BE2C (cell line): ENCODE measurements around the gene TUBB4B.

Experiments used
- DNase-seq: peaks from one replicate; pipeline ENCODE4 v3.0.0-alpha.2; 2020
- H3K27me3 ChIP-seq: fragments of 250-450 bp; sonication (Bioruptor Pico); 2 replicates; pipeline ENCODE4 v1.5.1; 2020; ENCODE audit warnings: mild to moderate bottlenecking
- H3K36me3 ChIP-seq: fragments of 250-450 bp; sonication (Bioruptor Pico); 2 replicates; pipeline ENCODE4 v1.5.1; 2020; ENCODE audit warnings: mild to moderate bottlenecking
- H3K4me1 ChIP-seq: fragments of 250-450 bp; sonication (Bioruptor Pico); 2 replicates; pipeline ENCODE4 v1.5.1; 2020
- H3K4me3 ChIP-seq: 2 replicates; pipeline ENCODE4 v1.5.1; 2011; ENCODE audit warnings: low read depth, low read length
- H3K9me3 ChIP-seq: fragments of 250-450 bp; sonication (Bioruptor Pico); 2 replicates; pipeline ENCODE4 v1.5.1; 2020
- TF ChIP-seq, protein P1 (sequence below): IDR thresholded peaks from 2 replicates; pipeline ENCODE4 v1.5.1; 2012; ENCODE audit warnings: mild to moderate bottlenecking, low read depth, low read length

The TUBB4B gene

DNA sequence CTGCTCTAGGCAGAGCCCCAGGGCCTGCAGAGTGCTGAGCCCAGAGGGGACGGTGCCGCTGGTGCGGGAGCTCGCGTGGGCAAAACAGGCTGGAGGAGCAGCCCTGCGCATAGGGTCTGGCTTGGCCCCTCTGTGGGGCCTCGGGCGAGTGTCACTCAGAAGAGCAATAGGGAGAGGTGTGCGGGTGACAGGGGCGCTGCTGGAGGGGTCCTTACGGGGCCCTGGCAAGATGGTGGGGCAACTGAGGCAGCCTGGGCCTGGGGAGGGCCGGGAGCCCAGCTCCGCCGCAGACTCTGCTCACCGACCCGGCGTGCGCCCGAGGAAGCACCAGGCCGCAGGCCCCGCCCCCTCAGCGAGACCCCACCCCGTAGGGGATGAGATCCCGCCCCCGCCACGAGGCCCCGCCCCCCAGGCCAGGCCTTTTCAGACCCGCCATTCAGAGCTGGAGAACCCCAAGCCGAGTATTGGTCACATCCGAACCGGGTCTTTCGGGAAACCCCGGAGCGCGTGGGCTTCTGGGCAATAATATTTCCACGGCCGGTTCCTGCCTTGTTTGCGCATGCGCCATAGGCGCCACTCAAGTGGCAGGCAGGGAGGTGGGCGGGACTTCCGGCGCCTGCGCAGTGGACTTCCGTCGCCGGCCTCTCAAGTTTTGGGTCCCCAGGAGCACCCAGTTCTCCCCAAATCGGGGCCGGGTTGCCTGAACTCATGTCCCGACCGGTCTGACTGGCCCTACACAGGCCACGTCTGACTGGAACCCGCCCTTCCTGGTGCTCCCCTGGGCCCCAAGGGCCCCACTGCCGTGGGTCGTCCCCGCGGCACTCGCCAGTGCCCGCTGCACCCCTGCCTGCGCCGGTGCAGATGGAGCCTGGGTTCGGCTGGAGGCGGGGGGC, 17.8 kb upstream of the TUBB4B start:
- no peaks in the 10 kb centered on the region for H3K27me3 ChIP-seq
- no peaks in the 10 kb centered on the region for H3K36me3 ChIP-seq
- peak; percentile 98 for DNase-seq
- TF ChIP-seq, protein P1, sequence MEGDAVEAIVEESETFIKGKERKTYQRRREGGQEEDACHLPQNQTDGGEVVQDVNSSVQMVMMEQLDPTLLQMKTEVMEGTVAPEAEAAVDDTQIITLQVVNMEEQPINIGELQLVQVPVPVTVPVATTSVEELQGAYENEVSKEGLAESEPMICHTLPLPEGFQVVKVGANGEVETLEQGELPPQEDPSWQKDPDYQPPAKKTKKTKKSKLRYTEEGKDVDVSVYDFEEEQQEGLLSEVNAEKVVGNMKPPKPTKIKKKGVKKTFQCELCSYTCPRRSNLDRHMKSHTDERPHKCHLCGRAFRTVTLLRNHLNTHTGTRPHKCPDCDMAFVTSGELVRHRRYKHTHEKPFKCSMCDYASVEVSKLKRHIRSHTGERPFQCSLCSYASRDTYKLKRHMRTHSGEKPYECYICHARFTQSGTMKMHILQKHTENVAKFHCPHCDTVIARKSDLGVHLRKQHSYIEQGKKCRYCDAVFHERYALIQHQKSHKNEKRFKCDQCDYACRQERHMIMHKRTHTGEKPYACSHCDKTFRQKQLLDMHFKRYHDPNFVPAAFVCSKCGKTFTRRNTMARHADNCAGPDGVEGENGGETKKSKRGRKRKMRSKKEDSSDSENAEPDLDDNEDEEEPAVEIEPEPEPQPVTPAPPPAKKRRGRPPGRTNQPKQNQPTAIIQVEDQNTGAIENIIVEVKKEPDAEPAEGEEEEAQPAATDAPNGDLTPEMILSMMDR, result no peak
- H3K9me3 ChIP-seq, result no peaks in the 10 kb centered on the region
- peak overlapping the region; percentile 90 for H3K4me3 ChIP-seq
- peaks cover 7% of the 10 kb centered on the region for H3K4me1 ChIP-seq

DNA sequence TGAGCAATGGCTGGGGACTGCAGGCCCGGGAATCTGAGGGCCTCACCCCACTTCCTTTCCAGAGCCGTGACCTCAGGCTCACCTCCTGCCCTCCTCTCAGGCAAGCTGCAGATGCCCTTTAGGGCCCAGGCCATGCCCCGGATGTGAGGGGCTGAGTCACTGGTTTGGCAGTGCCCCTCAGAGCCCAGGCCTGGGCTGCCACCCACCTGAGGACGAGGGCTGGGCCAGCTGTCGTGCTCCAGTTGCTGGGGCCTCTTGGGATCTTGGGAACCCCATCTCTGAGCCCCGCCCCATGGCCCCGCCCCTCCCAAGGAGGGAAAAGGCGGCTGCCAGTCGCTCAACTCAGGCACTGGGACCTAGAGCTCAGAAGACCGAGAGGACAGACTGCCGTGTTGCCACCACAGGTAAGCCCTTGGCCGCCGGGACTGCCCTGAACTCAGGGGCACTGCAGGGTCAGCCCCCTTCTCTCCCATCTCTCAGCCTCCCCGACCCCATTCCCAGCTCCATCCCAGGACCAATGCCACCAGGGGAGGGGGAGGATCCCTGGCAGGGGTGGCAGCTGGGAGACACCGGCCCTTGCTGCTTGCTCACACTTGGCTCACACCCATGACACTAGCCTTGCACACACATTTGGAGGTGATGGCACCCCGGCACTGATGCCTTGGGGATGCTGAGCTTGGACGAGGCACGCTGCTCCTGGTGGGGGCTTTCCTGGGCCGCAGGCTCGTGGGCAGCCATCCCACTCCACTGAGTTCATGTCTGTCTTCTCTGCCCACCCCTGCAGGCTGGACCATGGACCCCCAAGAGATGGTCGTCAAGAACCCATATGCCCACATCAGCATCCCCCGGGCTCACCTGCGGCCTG, 16.0 kb upstream of the TUBB4B start, which contains the start of gene CYSRT1:
Gene CYSRT1, plus strand, starts transcription at position 345 of the 865 bp plus-strand sequence. Its CDS starts 448 bp downstream, at position 793.
- H3K27me3 ChIP-seq, result no peaks in the 10 kb centered on the region
- peak within 1 kb of the TSS; percentile 90 for H3K4me3 ChIP-seq
- H3K36me3 ChIP-seq, result no peaks in the 10 kb centered on the region
- no peaks in the 10 kb centered on the region for H3K9me3 ChIP-seq
- no peak for DNase-seq
- TF ChIP-seq, protein P1, result no peak
- peaks cover 10% of the 10 kb centered on the region for H3K4me1 ChIP-seq

DNA sequence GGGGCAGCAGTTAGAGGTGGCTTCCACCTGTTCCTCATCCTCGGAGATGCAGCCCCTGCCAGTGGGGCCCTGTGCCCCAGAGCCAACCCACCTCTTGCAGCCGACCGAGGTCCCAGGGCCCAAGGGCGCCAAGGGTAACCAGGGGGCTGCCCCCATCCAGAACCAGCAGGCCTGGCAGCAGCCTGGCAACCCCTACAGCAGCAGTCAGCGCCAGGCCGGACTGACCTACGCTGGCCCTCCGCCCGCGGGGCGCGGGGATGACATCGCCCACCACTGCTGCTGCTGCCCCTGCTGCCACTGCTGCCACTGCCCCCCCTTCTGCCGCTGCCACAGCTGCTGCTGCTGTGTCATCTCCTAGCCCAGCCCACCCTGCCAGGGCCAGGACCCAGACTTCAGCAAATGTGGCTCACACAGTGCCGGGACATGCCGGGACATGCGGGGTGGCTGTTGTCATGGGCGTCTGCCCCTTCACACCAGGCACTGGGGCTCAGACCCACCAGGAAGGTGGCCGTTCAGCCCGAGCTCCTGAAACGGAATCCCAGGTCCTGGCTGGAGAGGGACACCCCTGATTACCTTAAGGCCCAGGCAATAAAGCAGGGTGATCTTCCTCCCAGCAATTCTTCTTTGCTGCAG, 15.3 kb upstream of the TUBB4B start:
- peaks cover 10% of the 10 kb centered on the region for H3K4me1 ChIP-seq

DNA sequence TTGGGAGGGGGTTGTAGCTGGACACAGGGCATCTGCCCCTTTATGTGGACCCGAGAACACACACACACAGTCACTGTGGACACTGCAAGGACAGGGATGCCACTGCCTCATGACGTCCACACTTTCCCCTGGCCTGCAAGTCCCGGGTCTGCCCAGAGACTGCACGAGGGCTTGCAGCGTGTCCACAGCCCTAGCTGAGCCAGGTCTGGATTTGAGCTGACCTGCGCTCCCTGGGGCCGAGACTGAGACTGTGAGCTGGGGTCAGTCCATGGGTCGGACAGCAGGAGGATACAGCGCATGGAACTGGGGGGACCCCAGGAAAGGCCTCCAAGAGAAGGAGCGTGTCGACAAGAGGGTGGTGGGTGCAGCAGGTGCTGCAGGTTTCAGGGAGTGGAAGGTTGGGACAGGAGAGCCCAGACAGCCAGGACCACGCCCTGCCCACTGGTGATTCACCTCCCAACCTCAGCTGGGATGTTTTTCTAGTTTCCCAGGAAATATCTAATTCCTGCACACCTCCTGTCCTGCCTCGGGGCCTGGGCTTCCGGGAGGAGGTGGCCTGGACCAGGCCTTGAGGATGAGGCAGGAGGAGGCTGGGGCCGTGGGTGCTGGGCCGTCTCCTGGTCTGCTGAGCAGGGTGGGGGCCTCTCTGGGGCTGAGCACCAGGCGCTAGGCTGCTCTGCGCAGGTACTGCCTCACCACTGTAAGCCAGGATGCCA, 14.6 kb upstream of the TUBB4B start:
- Histone ChIP-seq H3K27me3 (no peaks in the 10 kb centered on the region), H3K4me1 (peaks cover 10% of the 10 kb centered on the region), H3K9me3 (no peaks in the 10 kb centered on the region), H3K4me3 (no peak overlapping the region), H3K36me3 (no peaks in the 10 kb centered on the region)
- TF ChIP-seq, protein P1, result no peak
- no peak for DNase-seq

More for the DNA sequence above, 15.3 kb upstream of the TUBB4B start:
- no peaks in the 10 kb centered on the region for H3K27me3 ChIP-seq
- H3K9me3 ChIP-seq, result no peaks in the 10 kb centered on the region
- TF ChIP-seq, protein P1, result no peak
- no peaks in the 10 kb centered on the region for H3K36me3 ChIP-seq
- H3K4me3 ChIP-seq, result no peak overlapping the region
- DNase-seq, result no peak

DNA sequence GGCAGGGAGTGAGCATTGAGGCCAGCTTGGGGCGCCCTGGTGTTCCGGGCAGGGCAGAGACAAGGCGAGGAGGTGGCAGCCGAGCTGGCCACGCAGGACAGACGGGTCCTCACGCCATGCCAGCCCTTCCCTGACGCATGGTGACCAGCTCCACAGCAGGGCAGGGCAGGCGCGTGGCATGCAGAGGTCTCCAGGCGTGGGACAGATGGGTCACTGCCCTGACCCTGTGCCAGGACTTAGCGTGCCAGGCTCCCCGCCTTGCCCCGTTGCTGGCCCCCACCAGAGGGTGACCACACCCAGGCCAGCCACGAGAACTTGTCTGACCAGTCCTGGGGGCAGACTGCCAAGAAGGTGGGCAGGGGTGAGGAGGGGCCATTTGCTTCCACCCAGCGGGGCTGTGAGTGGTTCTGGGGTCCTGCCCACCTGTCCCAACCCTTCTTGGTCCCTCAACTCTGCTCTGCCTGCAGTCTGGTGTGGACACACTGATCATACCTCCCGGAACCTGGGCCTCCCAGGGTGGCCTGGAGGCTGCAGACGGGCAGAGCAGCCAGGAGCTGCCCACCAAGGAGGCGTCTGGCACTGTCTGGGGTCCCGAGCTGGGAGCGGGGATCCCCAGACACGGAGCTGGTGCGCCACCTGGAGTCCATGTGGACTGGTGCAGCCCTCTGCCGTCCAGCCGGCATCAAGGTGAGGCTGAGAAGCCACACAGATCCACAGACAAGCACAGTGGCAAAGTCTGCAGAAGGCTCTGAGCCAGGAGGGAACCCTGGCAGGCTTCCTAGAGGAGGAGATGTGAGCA, 13.8 kb upstream of the TUBB4B start, which contains the start of gene RNF224:
Gene RNF224, plus strand, starts transcription at position 449 of the 799 bp plus-strand sequence. CDS start 834 bp downstream, outside the sequence.
- peaks cover 10% of the 10 kb centered on the region for H3K4me1 ChIP-seq
- peak; percentile 90 for DNase-seq

More for the DNA sequence above, 13.8 kb upstream of the TUBB4B start, which contains the start of gene RNF224:
- Histone ChIP-seq H3K9me3 (no peaks in the 10 kb centered on the region), H3K4me3 (no peak within 1 kb of the TSS), H3K27me3 (no peaks in the 10 kb centered on the region), H3K36me3 (no peaks in the 10 kb centered on the region)
- TF ChIP-seq, protein P1, result peak; percentile 91
